Activated CD8-positive, alpha-beta memory T cell treated with anti-CD3 and anti-CD28 coated beads, Interleukin-2, amount 10 ng/mL, durations not matched to agents 7 days and 5 days (primary cell): ENCODE measurements around the gene SLC35B2. TPM values are rescaled to one million over a fixed set of nuclear protein-coding genes. Genes with fewer than 3 reads are reported as not detected.

Source experiments
- ATAC-seq: fragments of 150-1000 bp; cut with Tn5 transposase; one replicate; pipeline ENCODE4 v1.10.0; 2021; ENCODE audit warnings: moderate library complexity
- CTCF ChIA-PET: fragments of 350-600 bp; sonication (Branson Sonifier 250); formaldehyde crosslinking; loops from one replicate; lab custom pipeline; 2021; ENCODE audit warnings: antibody characterized with exemption; lab: Charles Lee
- DNase-seq: peaks from one replicate; pipeline ENCODE4 v3.0.0-alpha.2; 2020
- H3K27ac Mint-ChIP-seq: one replicate; pipeline ENCODE4 v1.8.0; 2021; ENCODE audit warnings: mild to moderate bottlenecking, mixed read lengths
- H3K27me3 Mint-ChIP-seq: one replicate; pipeline ENCODE4 v1.8.0; 2021; ENCODE audit warnings: mixed read lengths
- H3K36me3 Mint-ChIP-seq: one replicate; pipeline ENCODE4 v1.8.0; 2021; ENCODE audit warnings: mild to moderate bottlenecking, mixed read lengths
- H3K4me1 Mint-ChIP-seq: one replicate; pipeline ENCODE4 v1.8.0; 2021; ENCODE audit warnings: mixed read lengths
- H3K4me3 Mint-ChIP-seq: one replicate; pipeline ENCODE4 v1.8.0; 2021; ENCODE audit warnings: mild to moderate bottlenecking, moderate library complexity, mixed read lengths
- H3K9me3 Mint-ChIP-seq: one replicate; pipeline ENCODE4 v1.8.0; 2022; ENCODE audit warnings: low read depth, mixed read lengths
- total RNA-seq, 2 experiments: library from RNA; stranded (reverse); gene quantifications; one replicate each; pipeline ENCODE4 v1.2.3, GENCODE V29; 2021

SLC35B2 gene
- total RNA-seq, 2 experiments from 2014 or later: 28.0 to 39.6 TPM

DNA sequence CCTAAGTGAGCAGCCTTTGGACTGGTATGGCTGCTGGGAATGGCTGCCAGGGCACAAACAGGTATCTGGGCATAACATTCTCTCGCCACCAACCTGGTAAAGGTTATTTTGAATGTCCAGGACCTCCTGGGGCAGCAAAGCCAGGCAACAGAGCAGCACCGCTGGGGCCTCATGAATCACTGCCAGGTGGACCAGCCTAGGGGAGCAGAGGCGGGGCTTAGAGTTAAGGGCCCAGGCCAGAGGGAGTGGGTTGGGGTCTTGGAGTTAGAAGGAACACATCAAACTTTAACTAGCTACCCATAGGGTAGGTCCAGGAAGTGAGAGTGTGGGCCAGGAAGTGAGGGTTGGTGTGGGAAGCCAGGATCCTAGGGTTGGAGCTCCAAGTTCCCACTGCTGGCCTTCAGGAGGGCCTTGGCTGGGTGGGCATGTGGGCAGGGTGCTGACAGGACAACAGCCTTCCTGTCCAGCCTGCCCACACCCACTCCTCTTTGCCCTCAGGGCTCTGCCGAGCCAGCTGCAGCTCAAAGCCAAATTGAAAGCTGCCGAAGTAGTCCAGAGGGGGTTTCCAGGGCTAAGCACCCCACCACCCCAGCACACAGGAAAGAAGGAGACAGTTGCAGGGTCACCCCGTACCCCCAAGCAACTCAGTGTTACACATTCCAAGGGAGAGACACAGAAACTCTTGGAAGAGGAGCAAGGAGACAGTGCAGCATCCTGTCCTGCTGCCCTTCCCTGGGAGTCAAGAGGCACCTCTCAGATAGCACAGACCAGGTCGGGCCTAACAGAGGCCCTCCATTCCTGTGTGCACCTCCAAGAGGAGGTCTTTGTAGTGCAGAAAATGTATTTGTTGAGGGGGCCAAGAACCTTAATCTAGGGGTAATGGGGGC, 5.4 kb upstream of the SLC35B2 start:
- H3K27me3 Mint-ChIP-seq: no peaks in the 10 kb centered on the region
- peaks cover 53% of the 10 kb centered on the region for H3K4me1 Mint-ChIP-seq
- peak overlapping the region; percentile 97 for H3K4me3 Mint-ChIP-seq
- H3K9me3 Mint-ChIP-seq: no peaks in the 10 kb centered on the region
- CTCF ChIA-PET: interaction anchor here (0.8 to 4.5 kb wide), 5 partner anchors 10 to 88 kb away, joined by 3 to 39 read pairs (median 5); partner anchors contain the start of gene HSP90AB1
- peak overlapping the region; percentile 96 for H3K27ac Mint-ChIP-seq
- DNase-seq: no peak
- H3K36me3 Mint-ChIP-seq: peaks cover 27% of the 10 kb centered on the region
- peak; percentile 3 for ATAC-seq

DNA sequence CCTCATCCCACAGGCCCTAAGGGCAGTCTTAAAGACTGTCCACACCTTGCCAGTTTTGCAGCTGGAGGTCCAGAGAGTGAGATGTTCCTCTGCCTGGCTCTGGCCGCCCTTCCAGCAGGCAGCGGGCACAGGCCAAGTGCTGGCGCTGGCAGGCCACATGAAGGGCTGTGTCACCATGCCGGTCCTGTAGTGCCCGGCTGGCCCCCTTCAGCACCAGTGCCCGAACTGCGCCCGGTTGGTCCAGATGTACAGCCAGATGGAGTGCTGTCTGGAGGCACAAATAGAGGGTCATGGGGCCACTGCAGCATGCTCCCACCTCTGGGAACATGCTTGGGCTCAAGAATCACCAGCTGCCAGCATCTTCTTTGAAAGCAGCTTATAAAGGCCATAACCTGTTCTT, 4.3 kb upstream of the SLC35B2 start:
- Mint-ChIP-seq H3K27me3 (no peaks in the 10 kb centered on the region), H3K4me1 (peaks cover 48% of the 10 kb centered on the region), H3K27ac (peak overlapping the region; percentile 96), H3K9me3 (no peaks in the 10 kb centered on the region), H3K36me3 (peaks cover 27% of the 10 kb centered on the region), H3K4me3 (no peak overlapping the region)
- no peak for ATAC-seq
- CTCF ChIA-PET: interaction anchor here (0.8 to 4.5 kb wide), 4 partner anchors 9 to 87 kb away, joined by 3 to 39 read pairs (median 10); partner anchors contain the start of gene HSP90AB1
- DNase-seq: no peak

DNA sequence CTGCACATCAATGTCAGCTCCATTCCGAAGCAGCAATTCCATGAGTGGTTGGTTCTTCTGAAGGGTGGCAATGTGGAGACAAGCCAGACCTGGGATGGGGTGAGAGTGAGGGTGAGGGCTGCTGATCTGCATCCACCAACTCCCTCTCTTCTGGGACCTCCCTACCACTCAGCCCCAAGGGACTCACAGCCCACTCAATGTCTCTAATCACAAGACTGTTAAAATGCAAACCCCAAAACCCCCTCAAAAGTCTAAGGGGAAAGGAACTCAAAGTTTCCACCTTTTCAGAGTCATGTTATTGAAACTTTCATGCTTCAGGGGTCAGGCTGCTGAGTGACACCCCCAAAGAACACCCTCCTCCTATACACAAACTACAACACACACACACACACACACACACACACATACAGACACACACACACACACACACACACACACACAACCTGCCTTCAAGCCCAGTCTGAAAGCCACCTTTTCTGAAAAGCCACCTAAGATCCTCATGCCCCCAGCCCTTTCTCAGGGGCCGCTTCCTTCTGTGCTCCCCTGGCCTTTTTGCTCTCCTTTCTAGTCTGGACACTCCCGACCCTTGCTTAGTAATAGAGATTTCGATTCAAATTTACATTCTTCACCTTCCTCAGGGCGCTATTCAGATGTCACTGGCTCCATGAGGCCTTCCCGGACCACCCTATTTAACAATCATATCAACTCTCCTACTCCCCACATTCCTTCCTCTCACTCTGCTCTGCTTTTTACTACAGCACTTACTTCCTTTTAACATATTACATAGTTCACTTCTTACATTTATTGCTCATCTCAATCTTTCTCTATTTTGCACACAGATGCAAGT, 3.3 kb upstream of the SLC35B2 start:
- Mint-ChIP-seq H3K4me3 (no peak overlapping the region), H3K27ac (peak overlapping the region; percentile 41), H3K4me1 (peaks cover 49% of the 10 kb centered on the region), H3K36me3 (peaks cover 27% of the 10 kb centered on the region), H3K9me3 (no peaks in the 10 kb centered on the region), H3K27me3 (no peaks in the 10 kb centered on the region)
- DNase-seq (no peak), ATAC-seq (no peak)
- CTCF ChIA-PET: interaction anchor here (1.1 to 4.5 kb wide), 3 partner anchors 8 to 88 kb away, joined by 3 to 39 read pairs (median 15); partner anchors contain the start of gene HSP90AB1

DNA sequence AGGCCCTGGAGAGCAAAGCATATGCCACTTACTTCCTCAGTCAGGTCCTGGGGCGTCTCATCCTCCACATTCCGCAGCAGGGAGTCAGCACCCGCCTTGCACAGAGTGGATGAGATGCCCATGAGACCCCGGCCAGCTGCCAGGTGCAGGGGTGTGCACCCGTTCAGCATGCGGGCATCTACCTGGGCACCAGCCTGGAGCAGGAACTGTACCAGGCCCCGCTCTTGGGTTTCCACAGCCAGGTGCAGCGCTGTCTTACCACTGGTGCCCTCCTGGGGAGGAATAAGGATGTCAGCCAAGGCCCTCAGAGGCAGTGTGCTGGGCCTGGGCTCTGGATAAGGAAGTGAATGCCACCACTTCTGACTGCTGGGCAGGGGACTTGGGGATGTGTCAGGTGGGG, 2.7 kb upstream of the SLC35B2 start:
- no peak overlapping the region for H3K4me3 Mint-ChIP-seq
- ATAC-seq: no peak
- no peaks in the 10 kb centered on the region for H3K9me3 Mint-ChIP-seq
- H3K4me1 Mint-ChIP-seq: peaks cover 53% of the 10 kb centered on the region
- DNase-seq: no peak
- CTCF ChIA-PET: interaction anchor here (1.1 kb wide), 1 partner anchor 87 kb away, joined by 3 read pairs; no protein-coding TSS in a partner anchor
- no peaks in the 10 kb centered on the region for H3K27me3 Mint-ChIP-seq
- H3K27ac Mint-ChIP-seq: no peak overlapping the region
- H3K36me3 Mint-ChIP-seq: peaks cover 28% of the 10 kb centered on the region

DNA sequence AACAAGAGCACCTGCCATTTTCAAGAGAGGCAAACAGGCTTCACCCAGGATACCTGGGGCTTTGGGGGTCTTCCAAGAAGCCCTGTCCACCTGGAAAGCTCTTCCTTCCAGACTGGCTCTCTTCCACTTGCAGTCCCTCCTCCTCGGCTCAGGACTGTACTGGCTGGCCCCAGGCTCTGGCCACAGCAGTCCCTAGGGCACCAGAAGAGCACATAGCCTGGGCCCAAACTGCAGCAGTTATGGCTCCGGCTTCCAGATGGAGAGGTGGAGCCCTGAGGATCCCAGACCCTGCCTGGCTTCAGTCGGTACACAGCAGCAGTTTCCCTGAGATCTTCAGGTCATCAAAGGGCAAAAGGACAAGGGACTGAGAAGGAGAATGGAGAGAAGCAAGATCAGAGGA, 1.6 kb upstream of the SLC35B2 start:
- Mint-ChIP-seq H3K4me3 (no peak overlapping the region), H3K9me3 (no peaks in the 10 kb centered on the region), H3K27me3 (no peaks in the 10 kb centered on the region), H3K27ac (peak overlapping the region; percentile 88), H3K36me3 (peaks cover 33% of the 10 kb centered on the region), H3K4me1 (peaks cover 63% of the 10 kb centered on the region)
- DNase-seq (no peak), ATAC-seq (no peak)
- CTCF ChIA-PET: no interaction called here

DNA sequence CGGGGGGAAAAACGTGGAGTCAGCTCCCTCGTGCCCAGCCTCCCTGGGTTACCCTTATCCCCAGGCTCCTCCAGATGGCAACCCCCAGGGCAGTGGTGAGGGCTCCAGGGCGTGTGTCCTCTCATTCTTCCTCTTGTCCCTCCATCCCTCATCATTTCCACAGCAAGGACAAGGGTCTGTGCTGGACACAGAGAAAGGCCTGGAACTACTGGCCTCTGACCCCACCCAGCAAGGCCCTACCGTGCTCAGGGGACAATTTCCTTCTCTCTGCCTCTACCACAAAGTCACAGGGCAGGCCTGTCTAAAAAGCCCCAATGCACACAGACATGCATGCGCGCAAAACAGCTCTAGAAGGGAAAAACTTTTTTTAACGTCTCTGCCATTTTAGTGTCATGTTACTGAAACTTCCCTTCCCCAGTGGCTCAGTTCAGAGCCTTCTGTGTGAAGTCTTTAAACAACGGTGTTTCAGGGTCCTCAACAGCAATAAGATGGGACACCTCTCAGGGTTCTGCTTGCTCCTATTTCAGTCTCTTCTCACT, 1.1 kb upstream of the SLC35B2 start:
- H3K27ac Mint-ChIP-seq: peak overlapping the region; percentile 88
- CTCF ChIA-PET: interaction anchor here (2.4 to 3.0 kb wide), 2 partner anchors 10 to 34 kb away, joined by 17 to 55 read pairs; partner anchors contain the start of genes HSP90AB1 and SLC29A1

DNA sequence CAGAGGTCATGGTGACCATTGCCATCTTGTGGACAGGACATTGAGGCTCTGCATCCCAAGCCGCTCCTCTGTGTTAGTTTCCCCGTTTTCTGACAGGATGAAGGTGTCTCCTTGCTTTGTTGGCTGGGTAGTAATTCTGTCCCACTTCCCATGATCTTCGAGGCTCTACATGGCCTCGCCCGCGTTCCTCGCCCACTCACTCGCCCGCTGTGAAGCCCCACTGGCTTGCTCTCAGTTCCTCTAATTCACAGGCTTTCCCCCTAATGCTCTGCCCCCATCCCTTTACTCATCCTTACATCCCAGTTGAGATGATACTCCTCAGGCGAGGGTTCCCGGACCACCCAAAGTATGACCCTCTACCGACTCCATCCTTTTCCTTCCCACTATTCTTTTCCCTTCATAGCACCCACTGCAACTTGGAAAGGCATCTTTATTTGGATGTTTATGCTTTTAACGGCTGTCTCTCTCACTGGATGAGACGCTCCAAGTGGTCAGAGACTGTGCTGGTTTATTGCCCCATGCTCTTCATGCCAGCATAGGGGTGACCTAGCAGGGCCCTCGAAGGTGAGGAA, 511 bp upstream of the SLC35B2 start:
- no peaks in the 10 kb centered on the region for H3K27me3 Mint-ChIP-seq
- H3K27ac Mint-ChIP-seq: peak overlapping the region; percentile 88
- DNase-seq (no peak), ATAC-seq (no peak)
- CTCF ChIA-PET: interaction anchor here (1.3 to 3.1 kb wide), 9 partner anchors 8 to 85 kb away, joined by 5 to 55 read pairs (median 12); partner anchors contain the start of genes AARS2, HSP90AB1 and SLC29A1
- peak overlapping the region; percentile 75 for H3K4me3 Mint-ChIP-seq
- no peaks in the 10 kb centered on the region for H3K9me3 Mint-ChIP-seq
- peaks cover 38% of the 10 kb centered on the region for H3K36me3 Mint-ChIP-seq
- peaks cover 71% of the 10 kb centered on the region for H3K4me1 Mint-ChIP-seq

More for the DNA sequence above, 1.1 kb upstream of the SLC35B2 start:
- Mint-ChIP-seq H3K4me3 (peak overlapping the region; percentile 75), H3K9me3 (no peaks in the 10 kb centered on the region), H3K27me3 (no peaks in the 10 kb centered on the region), H3K36me3 (peaks cover 37% of the 10 kb centered on the region), H3K4me1 (peaks cover 67% of the 10 kb centered on the region)
- DNase-seq (no peak), ATAC-seq (no peak)

DNA sequence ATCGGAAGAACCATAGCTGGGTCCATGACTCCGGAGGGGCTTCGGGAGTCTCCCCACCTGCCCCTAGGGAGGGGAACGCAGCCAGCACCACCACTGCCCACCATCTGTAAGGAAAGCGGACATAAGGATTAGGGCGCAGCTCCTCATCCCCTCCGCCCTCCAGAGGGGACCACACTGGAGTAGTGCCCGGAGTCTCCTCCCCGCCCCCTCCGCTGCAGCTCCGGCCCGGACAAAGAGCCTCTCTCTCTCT, 628 bp downstream of the SLC35B2 start:
- H3K4me3 Mint-ChIP-seq: peak overlapping the region; percentile 90

DNA sequence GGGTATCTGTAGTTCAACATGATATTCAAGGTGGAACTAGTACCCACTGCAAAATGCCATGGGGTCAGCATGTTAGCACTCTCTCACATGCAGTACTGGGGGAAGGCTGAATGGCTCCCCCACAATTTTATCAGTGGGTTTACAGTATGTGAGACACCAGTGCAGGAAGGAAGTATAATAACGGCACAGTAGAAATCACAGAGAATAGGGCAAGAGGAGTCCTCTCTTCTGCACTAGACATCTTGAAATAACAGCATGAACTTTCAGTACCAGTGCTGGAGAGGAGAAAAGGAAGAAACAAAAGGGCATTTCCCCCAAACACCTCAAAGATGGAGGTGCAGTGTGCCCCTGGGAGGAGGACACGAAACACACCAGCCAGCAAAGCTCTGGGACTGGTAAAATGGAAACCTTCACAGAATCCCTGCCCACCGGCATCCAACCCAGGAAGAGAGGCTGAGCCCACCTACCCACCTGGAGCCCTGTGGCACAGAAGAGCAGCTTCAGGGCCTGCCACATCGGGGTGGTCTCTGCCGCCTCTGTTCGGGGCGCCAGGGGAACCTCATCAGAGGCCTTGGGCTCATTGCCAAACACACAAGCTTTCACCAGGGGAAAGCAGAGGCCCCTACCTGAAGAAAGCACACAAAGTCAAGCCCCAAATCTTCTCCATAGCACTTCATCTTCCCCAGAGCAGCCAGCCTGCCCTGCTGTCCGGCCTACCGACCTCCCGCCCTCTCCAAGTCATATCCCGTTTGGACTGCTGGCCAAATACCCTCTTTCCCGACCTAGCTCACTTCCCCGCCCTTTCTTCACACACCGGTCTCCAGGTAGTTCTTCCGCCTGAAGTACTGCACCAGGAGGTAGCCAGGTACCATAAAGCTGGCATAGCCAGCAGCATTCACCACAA, 1.2 kb downstream of the SLC35B2 start:
- Mint-ChIP-seq H3K9me3 (no peaks in the 10 kb centered on the region), H3K4me1 (peaks cover 68% of the 10 kb centered on the region), H3K27ac (peak overlapping the region; percentile 87), H3K36me3 (peaks cover 50% of the 10 kb centered on the region), H3K27me3 (no peaks in the 10 kb centered on the region), H3K4me3 (peak overlapping the region; percentile 90)
- DNase-seq (no peak), ATAC-seq (peak; percentile 6)
- CTCF ChIA-PET: interaction anchor here (0.6 to 5.5 kb wide), 29 partner anchors 7 to 483 kb away, joined by 3 to 55 read pairs (median 5); partner anchors contain the start of genes AARS2, CDC5L, HSP90AB1 and SLC29A1

More for the DNA sequence above, 628 bp downstream of the SLC35B2 start:
- H3K27me3 Mint-ChIP-seq: no peaks in the 10 kb centered on the region
- CTCF ChIA-PET: interaction anchor here (0.6 to 3.1 kb wide), 26 partner anchors 9 to 157 kb away, joined by 3 to 55 read pairs (median 5); partner anchors contain the start of genes AARS2, CDC5L, HSP90AB1 and SLC29A1
- no peaks in the 10 kb centered on the region for H3K9me3 Mint-ChIP-seq
- H3K27ac Mint-ChIP-seq: peak overlapping the region; percentile 87
- H3K4me1 Mint-ChIP-seq: peaks cover 68% of the 10 kb centered on the region
- peaks cover 48% of the 10 kb centered on the region for H3K36me3 Mint-ChIP-seq
- DNase-seq (no peak), ATAC-seq (peak; percentile 22)

DNA sequence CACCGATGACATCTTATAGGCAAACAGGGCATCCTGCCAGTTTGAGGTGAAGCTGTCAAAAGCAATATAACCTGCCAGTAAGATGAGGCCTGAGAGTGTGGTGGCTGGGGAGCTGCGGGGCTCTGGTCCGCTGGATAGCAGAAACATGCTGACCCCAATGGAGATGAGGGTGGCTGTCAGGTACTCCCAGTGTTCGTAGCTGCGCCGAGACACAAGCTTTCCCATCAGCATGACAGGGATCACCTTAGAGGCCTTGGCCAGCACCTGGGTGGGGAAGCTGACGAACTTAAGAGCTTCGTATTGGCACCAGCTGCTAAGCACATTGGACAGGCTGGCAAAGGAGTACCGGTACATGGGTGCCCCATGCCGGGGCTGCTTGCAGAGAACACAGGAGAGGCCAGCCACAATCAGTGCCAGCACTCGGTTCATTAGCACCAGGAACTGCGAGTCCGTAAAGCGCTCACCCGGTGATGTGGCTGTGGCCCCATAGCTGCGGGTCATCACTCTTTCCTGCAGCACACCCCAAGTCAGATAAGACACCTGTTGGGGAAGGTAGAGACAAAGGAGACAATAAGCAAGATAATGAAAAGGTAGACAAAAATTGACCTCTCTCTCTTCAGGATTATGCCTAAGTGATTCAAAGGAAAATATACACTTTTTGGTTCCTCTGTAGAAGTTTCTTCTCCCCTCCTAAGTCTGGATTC, 2.1 kb downstream of the SLC35B2 start:
- H3K27ac Mint-ChIP-seq: peak overlapping the region; percentile 87
- CTCF ChIA-PET: interaction anchor here (0.5 to 5.5 kb wide), 9 partner anchors 7 to 482 kb away, joined by 3 to 55 read pairs (median 10); partner anchors contain the start of gene HSP90AB1
- peaks cover 72% of the 10 kb centered on the region for H3K4me1 Mint-ChIP-seq
- DNase-seq: no peak
- peak overlapping the region; percentile 90 for H3K4me3 Mint-ChIP-seq
- no peaks in the 10 kb centered on the region for H3K27me3 Mint-ChIP-seq
- H3K36me3 Mint-ChIP-seq: peaks cover 51% of the 10 kb centered on the region
- no peaks in the 10 kb centered on the region for H3K9me3 Mint-ChIP-seq
- no peak for ATAC-seq
